Activated CD8-positive, alpha-beta memory T cell treated with anti-CD3 and anti-CD28 coated beads for 1 hour (primary cell): ENCODE data around the gene SLC2A2.
"Not testable (repeated sequence)": the region's sequence is repeated elsewhere in the genome, so short reads cannot be mapped to it uniquely, and the experiment has no call there.

Experiments used
- DNase-seq, 2 donors: peaks; one replicate each; pipeline ENCODE4 v3.0.0-alpha.2; 2020; ENCODE audit warnings: low read depth in 1 of 2; ENCODE audit errors: extremely low read depth in 1 of 2

The SLC2A2 gene

GRCh38 chr3:170989100-170989648, 37.3 kb downstream of the SLC2A2 start:
- DNase-seq, result no peak

- DNase-seq, result no peak
Measured at GRCh38 chr3:170988378-170988777, 38.1 kb downstream of the SLC2A2 start.

GRCh38 chr3:170985304-170985703, 41.2 kb downstream of the SLC2A2 start:
- no peak for DNase-seq

- DNase-seq, result no peak
Measured at GRCh38 chr3:170982733-170983132, 43.8 kb downstream of the SLC2A2 start.

GRCh38 chr3:170980399-170980798, 46.1 kb downstream of the SLC2A2 start:
- DNase-seq, result no peak

GRCh38 chr3:170977949-170978745, 48.4 kb downstream of the SLC2A2 start:
- DNase-seq, result no peak

- DNase-seq, result no peak
Measured at GRCh38 chr3:170976190-170976519, 50.4 kb downstream of the SLC2A2 start.

GRCh38 chr3:170975283-170976189, 51.0 kb downstream of the SLC2A2 start:
- DNase-seq, result no peak

GRCh38 chr3:170974872-170975271, 51.6 kb downstream of the SLC2A2 start:
- no peak for DNase-seq

- not testable (repeated sequence) for DNase-seq
Measured at GRCh38 chr3:170972917-170973316, 53.6 kb downstream of the SLC2A2 start.

GRCh38 chr3:170967126-170967525, 59.4 kb downstream of the SLC2A2 start:
- DNase-seq, result no peak

- DNase-seq, result no peak
Measured at GRCh38 chr3:170966495-170966894, 60.0 kb downstream of the SLC2A2 start.

GRCh38 chr3:170962411-170962810, 64.1 kb downstream of the SLC2A2 start:
- DNase-seq, result no peak

GRCh38 chr3:170961616-170962400, 64.7 kb downstream of the SLC2A2 start:
- DNase-seq, result no peak

GRCh38 chr3:170959457-170959856, 67.1 kb downstream of the SLC2A2 start:
- no peak for DNase-seq

- no peak for DNase-seq
Measured at GRCh38 chr3:170956647-170957046, 69.9 kb downstream of the SLC2A2 start.

GRCh38 chr3:170953736-170954135, 72.8 kb downstream of the SLC2A2 start:
- no peak for DNase-seq

- DNase-seq, result no peak
Measured at GRCh38 chr3:170953229-170953628, 73.3 kb downstream of the SLC2A2 start.

- DNase-seq, result no peak
Measured at GRCh38 chr3:170949211-170949610, 77.3 kb downstream of the SLC2A2 start.

GRCh38 chr3:170947018-170947769, 79.3 kb downstream of the SLC2A2 start:
- DNase-seq, result no peak
